Panc1 (cell line): ENCODE data around the gene DCTN3. TPM values are rescaled to one million over a fixed set of nuclear protein-coding genes. Genes with fewer than 3 reads are reported as not detected.

Experiments
- ATAC-seq: fragments of 200-7000 bp; cut with Tn5 transposase; 2 replicates; pipeline ENCODE4 v1.9.1; 2020; ENCODE audit warnings: mild to moderate bottlenecking, moderate library complexity
- BruUV-seq: library from RNA; stranded (reverse); fragments of 400-500 nt; replicated peaks from 2 replicates; lab custom pipeline; 2021; lab: Mats Ljungman, UMichigan
- CTCF ChIA-PET: fragments of 300-600 bp; sonication (Branson Sonifier 250); formaldehyde crosslinking; loops from one replicate; lab custom pipeline; 2022; ENCODE audit warnings: antibody characterized with exemption; lab: Charles Lee
- POLR2A ChIA-PET: fragments of 300-600 bp; sonication (Branson Sonifier 250); formaldehyde crosslinking; loops from one replicate; lab custom pipeline; 2022; ENCODE audit warnings: antibody characterized with exemption; lab: Charles Lee
- DNase-seq: peaks from one replicate; pipeline ENCODE4 v3.0.0-alpha.2; 2010; ENCODE audit warnings: low read depth, low spot score
- H3K27ac ChIP-seq: 2 replicates; pipeline ENCODE4 v1.5.1; 2011; ENCODE audit warnings: mild to moderate bottlenecking, low read length, inconsistent platforms
- H3K27me3 ChIP-seq: fragments of 200-500 bp; sonication (Bioruptor generic); 2 replicates; pipeline ENCODE4 v1.6.0; 2014; ENCODE audit warnings: low read length, inconsistent platforms; ENCODE audit not compliant: control insufficient read depth, insufficient read depth
- H3K36me3 ChIP-seq: fragments of 200-500 bp; sonication (Bioruptor generic); 2 replicates; pipeline ENCODE4 v1.5.1; 2014; ENCODE audit warnings: inconsistent platforms, mild to moderate bottlenecking, low read length, moderate library complexity; ENCODE audit not compliant: control insufficient read depth, insufficient read depth
- H3K4me1 ChIP-seq: 2 replicates; pipeline ENCODE4 v1.5.1; 2011; ENCODE audit warnings: inconsistent platforms, mild to moderate bottlenecking, low read length, moderate library complexity; ENCODE audit not compliant: control insufficient read depth, insufficient read depth
- H3K4me3 ChIP-seq, 2 experiments: 2 replicates each; pipeline ENCODE4 v1.5.1; 2011 to 2012; ENCODE audit warnings: low read depth in 2 of 2, low read length in 2 of 2, mild to moderate bottlenecking in 2 of 2, inconsistent platforms in 1 of 2, moderate library complexity in 1 of 2
- H3K9me3 ChIP-seq: fragments of 200-500 bp; sonication (Bioruptor generic); 2 replicates; pipeline ENCODE4 v1.5.1; 2014; ENCODE audit warnings: low read depth, mild to moderate bottlenecking, inconsistent platforms, low read length, moderate library complexity; ENCODE audit not compliant: control insufficient read depth, insufficient read depth
- CTCF ChIP-seq: fragments of 450-650 bp; IDR thresholded peaks from 2 replicates; pipeline ENCODE4 v1.5.1; 2017; ENCODE audit warnings: mild to moderate bottlenecking
- POLR2AphosphoS5 ChIP-seq: IDR thresholded peaks from 2 replicates; pipeline ENCODE4 v1.6.1; 2012; ENCODE audit warnings: mild to moderate bottlenecking, low read depth, low read length, moderate library complexity
- SIN3A ChIP-seq: IDR thresholded peaks from 2 replicates; pipeline ENCODE4 v1.6.1; 2012; ENCODE audit warnings: low read depth, mild to moderate bottlenecking, low read length, moderate library complexity, borderline replicate concordance; ENCODE audit not compliant: insufficient read depth
- TCF7L2 ChIP-seq: IDR thresholded peaks from 2 replicates; pipeline ENCODE4 v1.6.1; 2011; ENCODE audit warnings: mild to moderate bottlenecking, low read depth, low read length, inconsistent platforms
- in situ Hi-C: cut with HindIII; loops from 2 replicates; pipeline ENCODE4 v1.10.0; 2016; ENCODE audit warnings: low sequenced_read_pairs, low pct_unique_long_range_greater_than_20kb
- intact Hi-C: fragments of 100-400 bp; cut with micrococcal nuclease; formaldehyde crosslinking; loops from one replicate; pipeline ENCODE4 v1.10.0; 2022; ENCODE audit not compliant: unreplicated experiment
- total RNA-seq: library from RNA; stranded (reverse); gene quantifications from one replicate; pipeline ENCODE4 v1.2.1, GENCODE V29; 2021; ENCODE audit not compliant: unreplicated experiment
- TF ChIP-seq, protein P1 (sequence below), 2 experiments: IDR thresholded peaks; 2 replicates each; pipeline ENCODE4 v1.6.1; 2011 to 2012; ENCODE audit warnings: low read depth in 2 of 2, control low read depth in 1 of 2, low read length in 1 of 2, mild to moderate bottlenecking in 1 of 2, moderate library complexity in 1 of 2; ENCODE audit not compliant: insufficient read depth in 1 of 2

Gene DCTN3
- total RNA-seq, 1 experiment from 2014 or later = 110 TPM

- POLR2A ChIA-PET = no interaction called here
Observed at GRCh38 chr9:34599546-34599945, 20.7 kb downstream of the DCTN3 start.

GRCh38 chr9:34594177-34594576 is 26.1 kb downstream of the DCTN3 start:
- POLR2A ChIA-PET = no interaction called here
- no peak for TF ChIP-seq TCF7L2
- no peak for TF ChIP-seq POLR2AphosphoS5
- TF ChIP-seq, protein P1, sequence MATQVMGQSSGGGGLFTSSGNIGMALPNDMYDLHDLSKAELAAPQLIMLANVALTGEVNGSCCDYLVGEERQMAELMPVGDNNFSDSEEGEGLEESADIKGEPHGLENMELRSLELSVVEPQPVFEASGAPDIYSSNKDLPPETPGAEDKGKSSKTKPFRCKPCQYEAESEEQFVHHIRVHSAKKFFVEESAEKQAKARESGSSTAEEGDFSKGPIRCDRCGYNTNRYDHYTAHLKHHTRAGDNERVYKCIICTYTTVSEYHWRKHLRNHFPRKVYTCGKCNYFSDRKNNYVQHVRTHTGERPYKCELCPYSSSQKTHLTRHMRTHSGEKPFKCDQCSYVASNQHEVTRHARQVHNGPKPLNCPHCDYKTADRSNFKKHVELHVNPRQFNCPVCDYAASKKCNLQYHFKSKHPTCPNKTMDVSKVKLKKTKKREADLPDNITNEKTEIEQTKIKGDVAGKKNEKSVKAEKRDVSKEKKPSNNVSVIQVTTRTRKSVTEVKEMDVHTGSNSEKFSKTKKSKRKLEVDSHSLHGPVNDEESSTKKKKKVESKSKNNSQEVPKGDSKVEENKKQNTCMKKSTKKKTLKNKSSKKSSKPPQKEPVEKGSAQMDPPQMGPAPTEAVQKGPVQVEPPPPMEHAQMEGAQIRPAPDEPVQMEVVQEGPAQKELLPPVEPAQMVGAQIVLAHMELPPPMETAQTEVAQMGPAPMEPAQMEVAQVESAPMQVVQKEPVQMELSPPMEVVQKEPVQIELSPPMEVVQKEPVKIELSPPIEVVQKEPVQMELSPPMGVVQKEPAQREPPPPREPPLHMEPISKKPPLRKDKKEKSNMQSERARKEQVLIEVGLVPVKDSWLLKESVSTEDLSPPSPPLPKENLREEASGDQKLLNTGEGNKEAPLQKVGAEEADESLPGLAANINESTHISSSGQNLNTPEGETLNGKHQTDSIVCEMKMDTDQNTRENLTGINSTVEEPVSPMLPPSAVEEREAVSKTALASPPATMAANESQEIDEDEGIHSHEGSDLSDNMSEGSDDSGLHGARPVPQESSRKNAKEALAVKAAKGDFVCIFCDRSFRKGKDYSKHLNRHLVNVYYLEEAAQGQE (IDR thresholded peaks at IDR 0.05; ENCODE audit: insufficient read depth in 1 of 2, low read depth in 2 of 2, low read length in 1 of 2) = no peak
- TF ChIP-seq SIN3A = no peak
- TF ChIP-seq CTCF = no peak
- DNase-seq (no peak), ATAC-seq (no peak)
- Histone ChIP-seq H3K4me1 (peaks cover 10% of the 10 kb centered on the region), H3K27me3 (peaks cover 2% of the 10 kb centered on the region; the same call in 1 of the 2 replicates), H3K9me3 (no peaks in the 10 kb centered on the region), H3K4me3 (no peak overlapping the region), H3K27ac (no peak overlapping the region), H3K36me3 (no peaks in the 10 kb centered on the region)
- CTCF ChIA-PET = no interaction called here
- intact Hi-C loops (no loop called here), in situ Hi-C loops (no loop called here)
- BruUV-seq = no TSS peak

More at GRCh38 chr9:34599546-34599945, 20.7 kb downstream of the DCTN3 start:
- H3K27ac ChIP-seq = no peak overlapping the region
- H3K9me3 ChIP-seq = no peaks in the 10 kb centered on the region
- CTCF ChIA-PET = no interaction called here
- no TSS peak for BruUV-seq
- ATAC-seq (no peak), DNase-seq (no peak)
- no peak overlapping the region for H3K4me3 ChIP-seq
- TF ChIP-seq POLR2AphosphoS5 (no peak), CTCF (no peak), SIN3A (no peak), TCF7L2 (no peak)
- TF ChIP-seq, protein P1 (IDR thresholded peaks at IDR 0.05; ENCODE audit: insufficient read depth in 1 of 2, low read depth in 2 of 2, low read length in 1 of 2) = no peak
- no peaks in the 10 kb centered on the region for H3K36me3 ChIP-seq
- in situ Hi-C loops = no loop called here
- intact Hi-C loops = no loop called here
- H3K27me3 ChIP-seq = peaks cover under 1% of the 10 kb centered on the region; the same call in 1 of the 2 replicates
- H3K4me1 ChIP-seq = no peaks in the 10 kb centered on the region
